ENCODE results near the gene IL11RA.

The IL11RA gene

GRCh38 chr9:34659592-34660253 is 7.7 kb downstream of the IL11RA start:
- no peak for DNase-seq (ENCODE audit: low spot score)
- TF ChIP-seq CTCF (IDR thresholded peaks at IDR 0.05; ENCODE audit: extremely low read depth, insufficient read depth, missing control alignments): no peak
- in situ Hi-C loops (cut with MboI; ENCODE audit: low pct_unique_long_range_greater_than_20kb, low sequenced_read_pairs, unreplicated experiment): no loop called here

DNA sequence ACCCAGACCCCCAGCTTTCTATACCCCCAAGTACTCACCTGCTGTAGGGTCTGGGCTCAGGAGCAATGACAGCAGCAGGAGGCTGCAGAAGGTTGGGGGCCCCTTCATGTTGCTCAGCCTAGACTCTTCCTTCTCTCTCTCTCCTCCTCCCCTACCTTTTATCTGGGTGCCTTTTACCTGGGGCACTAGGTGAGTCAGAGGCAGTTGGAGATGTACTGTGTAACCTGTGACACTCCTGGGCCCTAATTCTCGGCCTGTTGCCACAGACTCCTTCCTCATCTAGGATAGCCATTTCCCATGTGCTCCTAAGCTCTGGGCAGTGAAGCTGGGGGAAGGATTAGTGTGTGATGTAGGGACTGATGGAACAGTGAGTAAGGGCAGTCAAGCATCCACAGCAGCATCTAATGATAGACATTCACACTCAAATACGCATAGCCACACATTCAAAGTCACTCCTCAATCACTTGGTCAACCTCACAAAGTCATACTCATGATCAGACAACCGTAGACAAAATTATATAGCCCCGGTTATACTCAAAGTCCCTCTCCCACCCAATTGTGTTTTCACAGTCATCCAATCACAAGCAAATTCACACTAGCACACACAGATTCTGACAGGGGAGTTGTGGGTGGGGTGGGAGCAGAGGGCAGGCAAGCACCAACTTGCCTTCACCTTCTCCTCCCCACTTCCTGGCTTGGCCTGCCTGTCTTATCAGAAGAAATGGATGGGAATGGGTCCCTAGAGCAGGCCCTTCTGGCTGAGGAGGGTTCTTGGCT is 10.7 kb downstream of the IL11RA start, which contains the start of gene CCL27:
Gene CCL27 (minus strand): TSS at position 132 of the 777 bp plus-strand sequence. CDS start 24 bp downstream, at position 108.
- no peak for TF ChIP-seq CTCF (IDR thresholded peaks at IDR 0.05; ENCODE audit: extremely low read depth, insufficient read depth, missing control alignments)
- in situ Hi-C loops (cut with MboI; ENCODE audit: low pct_unique_long_range_greater_than_20kb, low sequenced_read_pairs, unreplicated experiment): no loop called here
- DNase-seq (ENCODE audit: low spot score): no peak

GRCh38 chr9:34663303-34663605 is 11.3 kb downstream of the IL11RA start:
- DNase-seq (ENCODE audit: low spot score): no peak
- in situ Hi-C loops (cut with MboI; ENCODE audit: low pct_unique_long_range_greater_than_20kb, low sequenced_read_pairs, unreplicated experiment): no loop called here
- TF ChIP-seq CTCF (IDR thresholded peaks at IDR 0.05; ENCODE audit: extremely low read depth, insufficient read depth, missing control alignments): no peak

GRCh38 chr9:34664281-34665066 is 12.5 kb downstream of the IL11RA start:
- in situ Hi-C loops (cut with MboI; ENCODE audit: low pct_unique_long_range_greater_than_20kb, low sequenced_read_pairs, unreplicated experiment): no loop called here
- TF ChIP-seq CTCF (IDR thresholded peaks at IDR 0.05; ENCODE audit: extremely low read depth, insufficient read depth, missing control alignments): peak; percentile 78
- DNase-seq (ENCODE audit: low spot score): peak; percentile 73

- TF ChIP-seq CTCF (IDR thresholded peaks at IDR 0.05; ENCODE audit: extremely low read depth, insufficient read depth, missing control alignments): no peak
- in situ Hi-C loops (cut with MboI; ENCODE audit: low pct_unique_long_range_greater_than_20kb, low sequenced_read_pairs, unreplicated experiment): no loop called here
- no peak for DNase-seq (ENCODE audit: low spot score)
These were observed 13.0 kb downstream of the IL11RA start for GRCh38 chr9:34665067-34665380.

DNA sequence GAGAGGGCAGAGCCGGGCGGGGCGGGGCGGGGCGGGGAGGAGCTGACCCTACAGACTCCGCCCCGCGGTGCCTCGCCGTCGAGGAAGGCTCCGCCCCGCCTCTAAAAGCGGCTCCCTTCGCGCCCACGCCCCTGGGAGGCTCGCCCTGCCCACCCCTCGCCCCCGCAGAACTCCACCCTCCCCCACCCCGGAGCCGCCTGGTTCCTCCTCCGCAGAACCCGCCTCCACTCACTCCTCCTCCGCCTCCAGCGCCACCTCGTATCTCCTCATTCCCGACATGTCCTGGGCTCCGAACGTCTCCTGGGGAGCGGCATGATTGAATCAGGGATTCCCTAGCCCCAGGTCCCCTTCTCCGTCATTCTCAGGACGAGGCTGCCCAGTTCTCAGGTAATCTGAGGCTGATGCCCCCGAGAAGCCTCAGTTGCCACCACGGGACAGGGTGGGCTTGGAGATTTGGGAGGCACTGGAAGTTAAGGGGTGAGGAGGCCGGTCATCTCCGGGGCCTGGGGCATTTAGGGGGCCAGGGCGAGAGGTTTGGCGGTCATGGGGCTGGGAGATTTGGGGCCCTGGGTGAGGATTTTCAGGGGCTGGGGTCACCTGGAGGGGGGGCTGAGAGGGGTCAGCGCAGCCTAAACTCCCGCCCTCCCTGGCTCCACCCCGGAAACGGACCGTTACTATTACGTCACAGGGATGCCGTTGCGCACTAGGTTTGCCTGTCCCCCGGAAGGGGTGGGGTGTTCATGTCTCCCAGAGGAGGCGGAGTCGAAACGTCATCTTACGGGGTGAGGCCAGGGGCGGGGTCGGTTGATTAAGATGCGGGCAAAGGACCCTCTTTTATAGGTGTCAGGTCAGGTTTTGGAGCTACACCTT is 13.6 kb downstream of the IL11RA start:
- in situ Hi-C loops (cut with MboI; ENCODE audit: low pct_unique_long_range_greater_than_20kb, low sequenced_read_pairs, unreplicated experiment): no loop called here
- peak; percentile 92 for DNase-seq (ENCODE audit: low spot score)
- no peak for TF ChIP-seq CTCF (IDR thresholded peaks at IDR 0.05; ENCODE audit: extremely low read depth, insufficient read depth, missing control alignments)

Data from GM13977 (cell line).